ENCODE results near the gene DGCR8. TPM values are rescaled to one million over a fixed set of nuclear protein-coding genes. Genes with fewer than 3 reads are reported as not detected.

The DGCR8 gene
- total RNA-seq, 2 experiments from 2014 or later, result 17.8 to 18.5 TPM

- H3K9me3 Mint-ChIP-seq, result no peaks in the 10 kb centered on the region
- no peaks in the 10 kb centered on the region for H3K4me1 Mint-ChIP-seq (ENCODE audit: low read depth)
- ATAC-seq (ENCODE audit: poor library complexity), result no peak
- CTCF ChIA-PET, result no interaction called here
- no peak for DNase-seq
- TF ChIP-seq, protein P1, sequence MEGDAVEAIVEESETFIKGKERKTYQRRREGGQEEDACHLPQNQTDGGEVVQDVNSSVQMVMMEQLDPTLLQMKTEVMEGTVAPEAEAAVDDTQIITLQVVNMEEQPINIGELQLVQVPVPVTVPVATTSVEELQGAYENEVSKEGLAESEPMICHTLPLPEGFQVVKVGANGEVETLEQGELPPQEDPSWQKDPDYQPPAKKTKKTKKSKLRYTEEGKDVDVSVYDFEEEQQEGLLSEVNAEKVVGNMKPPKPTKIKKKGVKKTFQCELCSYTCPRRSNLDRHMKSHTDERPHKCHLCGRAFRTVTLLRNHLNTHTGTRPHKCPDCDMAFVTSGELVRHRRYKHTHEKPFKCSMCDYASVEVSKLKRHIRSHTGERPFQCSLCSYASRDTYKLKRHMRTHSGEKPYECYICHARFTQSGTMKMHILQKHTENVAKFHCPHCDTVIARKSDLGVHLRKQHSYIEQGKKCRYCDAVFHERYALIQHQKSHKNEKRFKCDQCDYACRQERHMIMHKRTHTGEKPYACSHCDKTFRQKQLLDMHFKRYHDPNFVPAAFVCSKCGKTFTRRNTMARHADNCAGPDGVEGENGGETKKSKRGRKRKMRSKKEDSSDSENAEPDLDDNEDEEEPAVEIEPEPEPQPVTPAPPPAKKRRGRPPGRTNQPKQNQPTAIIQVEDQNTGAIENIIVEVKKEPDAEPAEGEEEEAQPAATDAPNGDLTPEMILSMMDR (IDR thresholded peaks at IDR 0.05), result no peak
- no peaks in the 10 kb centered on the region for H3K4me1 ChIP-seq (ENCODE audit: insufficient read depth, low read length)
- peaks cover 3% of the 10 kb centered on the region for H3K36me3 ChIP-seq (ENCODE audit: insufficient read depth, low read length)
- no peak overlapping the region for H3K27ac Mint-ChIP-seq
- H3K36me3 Mint-ChIP-seq (ENCODE audit: low read depth), result no peaks in the 10 kb centered on the region
- POLR2A ChIA-PET, result no interaction called here
- H3K27me3 Mint-ChIP-seq, result no peaks in the 10 kb centered on the region
- H3K27me3 ChIP-seq (ENCODE audit: control insufficient read depth in 1 of 2, insufficient read depth in 2 of 2, low read length in 2 of 2), result no peaks in the 10 kb centered on the region
- no peak overlapping the region for H3K4me3 Mint-ChIP-seq
- no peak overlapping the region for H3K27ac ChIP-seq (ENCODE audit: low read depth in 1 of 2, low read length in 2 of 2)
- no peak overlapping the region for H3K4me3 ChIP-seq (ENCODE audit: low read length)
- intact Hi-C loops (cut with DNase I, micrococcal nuclease), result no loop called here
- no peaks in the 10 kb centered on the region for H3K9me3 ChIP-seq (ENCODE audit: control insufficient read depth in 1 of 2, insufficient read depth in 1 of 2, low read length in 2 of 2)
Observed at GRCh38 chr22:20147237-20147988, 67.4 kb downstream of the DGCR8 start.

DNA sequence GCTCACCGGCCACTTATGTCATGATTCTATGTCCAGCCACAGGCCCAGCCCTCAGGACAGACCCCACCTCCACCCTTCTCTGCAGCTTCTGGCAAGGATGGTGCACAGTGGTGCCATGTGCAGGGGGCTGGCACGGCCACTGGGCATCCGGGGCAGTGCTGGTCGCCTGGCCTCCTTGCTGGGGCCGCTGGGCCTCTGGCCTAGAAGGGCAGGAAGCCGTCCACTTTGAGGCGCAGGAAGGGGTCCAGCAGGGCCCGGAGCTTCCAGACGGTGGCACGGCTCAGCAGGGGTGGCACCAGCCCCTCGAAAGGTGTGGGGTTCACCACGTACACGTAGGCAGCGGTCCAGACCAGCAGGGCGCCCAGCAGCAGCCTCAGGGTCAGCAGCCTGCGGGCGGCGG lies 68.4 kb downstream of the DGCR8 start:
- no peak overlapping the region for H3K4me3 ChIP-seq (ENCODE audit: low read length)
- no peaks in the 10 kb centered on the region for H3K27me3 ChIP-seq (ENCODE audit: control insufficient read depth in 1 of 2, insufficient read depth in 2 of 2, low read length in 2 of 2)
- TF ChIP-seq, protein P1 (IDR thresholded peaks at IDR 0.05), result no peak
- CTCF ChIA-PET, result no interaction called here
- H3K4me1 ChIP-seq (ENCODE audit: insufficient read depth, low read length), result no peaks in the 10 kb centered on the region
- H3K36me3 ChIP-seq (ENCODE audit: insufficient read depth, low read length), result peaks cover 3% of the 10 kb centered on the region
- no peak for DNase-seq
- intact Hi-C loops (cut with DNase I, micrococcal nuclease), result no loop called here
- Mint-ChIP-seq H3K4me3 (no peak overlapping the region), H3K9me3 (no peaks in the 10 kb centered on the region), H3K4me1 (ENCODE audit: low read depth) (no peaks in the 10 kb centered on the region), H3K27me3 (no peaks in the 10 kb centered on the region), H3K36me3 (ENCODE audit: low read depth) (no peaks in the 10 kb centered on the region), H3K27ac (no peak overlapping the region)
- POLR2A ChIA-PET, result no interaction called here
- H3K27ac ChIP-seq (ENCODE audit: low read depth in 1 of 2, low read length in 2 of 2), result no peak overlapping the region
- H3K9me3 ChIP-seq (ENCODE audit: control insufficient read depth in 1 of 2, insufficient read depth in 1 of 2, low read length in 2 of 2), result no peaks in the 10 kb centered on the region
- no peak for ATAC-seq (ENCODE audit: poor library complexity)

DNA sequence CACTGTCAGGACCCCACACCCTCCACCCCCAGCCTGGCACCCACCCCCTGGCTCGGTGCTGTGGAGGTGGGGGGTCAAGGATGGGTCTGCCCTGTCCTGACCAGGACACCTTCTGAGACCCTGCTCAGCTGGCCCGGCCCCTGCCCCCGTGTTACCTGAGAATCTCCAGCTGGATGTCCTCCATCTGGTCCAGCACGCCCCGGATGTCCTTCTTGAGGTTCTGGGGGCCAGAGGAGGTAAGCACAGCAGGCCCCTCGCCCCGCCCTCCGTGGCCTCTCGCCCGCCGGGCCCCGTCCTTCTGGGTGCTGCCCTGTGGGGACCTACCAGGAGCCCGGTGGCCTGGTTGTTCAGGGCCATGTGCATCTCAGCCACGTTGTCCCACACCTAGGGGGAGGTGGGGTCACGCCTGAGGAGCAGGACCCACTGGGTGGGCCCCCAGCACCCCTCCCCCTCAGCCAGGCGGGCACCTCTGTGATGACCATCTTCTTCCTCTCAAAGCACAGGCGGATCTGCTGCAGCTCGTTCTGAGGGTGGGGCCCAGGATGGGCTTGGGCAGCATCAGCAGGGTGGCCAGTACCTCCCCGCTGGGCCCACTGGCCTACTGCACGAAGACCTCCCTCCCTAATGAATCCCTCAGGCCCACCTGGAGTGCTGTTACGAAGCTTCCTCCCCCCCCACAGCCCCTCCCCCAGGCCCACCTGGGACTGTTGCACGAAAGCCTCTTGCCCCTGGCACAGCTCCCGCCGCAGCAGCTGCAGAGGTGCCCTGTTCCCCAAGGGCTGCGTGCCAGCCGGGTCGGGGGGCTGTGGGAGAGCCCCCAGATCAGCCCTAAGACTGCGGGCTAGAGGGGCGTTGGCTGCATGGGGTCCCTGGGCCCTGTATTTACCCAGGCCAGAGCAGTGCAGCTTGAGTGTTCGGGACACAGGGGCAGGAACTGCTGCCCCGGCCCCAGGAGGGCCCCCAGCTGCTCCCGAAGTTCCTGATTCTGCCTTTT lies 69.5 kb downstream of the DGCR8 start:
- Mint-ChIP-seq H3K36me3 (ENCODE audit: low read depth) (no peaks in the 10 kb centered on the region), H3K27me3 (no peaks in the 10 kb centered on the region), H3K4me1 (ENCODE audit: low read depth) (no peaks in the 10 kb centered on the region), H3K27ac (no peak overlapping the region), H3K4me3 (no peak overlapping the region), H3K9me3 (no peaks in the 10 kb centered on the region)
- Histone ChIP-seq H3K27me3 (ENCODE audit: control insufficient read depth in 1 of 2, insufficient read depth in 2 of 2, low read length in 2 of 2) (peaks cover 0 to under 1% of the 10 kb centered on the region in 2 experiments), H3K9me3 (ENCODE audit: control insufficient read depth in 1 of 2, insufficient read depth in 1 of 2, low read length in 2 of 2) (no peaks in the 10 kb centered on the region), H3K27ac (ENCODE audit: low read depth in 1 of 2, low read length in 2 of 2) (no peak overlapping the region), H3K4me1 (ENCODE audit: insufficient read depth, low read length) (peaks cover 2% of the 10 kb centered on the region), H3K4me3 (ENCODE audit: low read length) (no peak overlapping the region), H3K36me3 (ENCODE audit: insufficient read depth, low read length) (no peaks in the 10 kb centered on the region)
- ChIA-PET POLR2A (no interaction called here), CTCF (no interaction called here)
- ATAC-seq (ENCODE audit: poor library complexity) (no peak), DNase-seq (no peak)
- TF ChIP-seq, protein P1 (IDR thresholded peaks at IDR 0.05), result no peak
- intact Hi-C loops (cut with DNase I, micrococcal nuclease), result no loop called here

All from CD4-positive, alpha-beta T cell (primary cell).